Hematopoietic multipotent progenitor cell treated with erythropoietin and hydrocortisone succinate and interleukin-3 and kit ligand, for 6 days (in vitro differentiated cells): ENCODE measurements around the gene PRKG1.

Experiments
- DNase-seq: peaks from one replicate; pipeline ENCODE4 v3.0.0-alpha.2; 2015

PRKG1 gene

DNA sequence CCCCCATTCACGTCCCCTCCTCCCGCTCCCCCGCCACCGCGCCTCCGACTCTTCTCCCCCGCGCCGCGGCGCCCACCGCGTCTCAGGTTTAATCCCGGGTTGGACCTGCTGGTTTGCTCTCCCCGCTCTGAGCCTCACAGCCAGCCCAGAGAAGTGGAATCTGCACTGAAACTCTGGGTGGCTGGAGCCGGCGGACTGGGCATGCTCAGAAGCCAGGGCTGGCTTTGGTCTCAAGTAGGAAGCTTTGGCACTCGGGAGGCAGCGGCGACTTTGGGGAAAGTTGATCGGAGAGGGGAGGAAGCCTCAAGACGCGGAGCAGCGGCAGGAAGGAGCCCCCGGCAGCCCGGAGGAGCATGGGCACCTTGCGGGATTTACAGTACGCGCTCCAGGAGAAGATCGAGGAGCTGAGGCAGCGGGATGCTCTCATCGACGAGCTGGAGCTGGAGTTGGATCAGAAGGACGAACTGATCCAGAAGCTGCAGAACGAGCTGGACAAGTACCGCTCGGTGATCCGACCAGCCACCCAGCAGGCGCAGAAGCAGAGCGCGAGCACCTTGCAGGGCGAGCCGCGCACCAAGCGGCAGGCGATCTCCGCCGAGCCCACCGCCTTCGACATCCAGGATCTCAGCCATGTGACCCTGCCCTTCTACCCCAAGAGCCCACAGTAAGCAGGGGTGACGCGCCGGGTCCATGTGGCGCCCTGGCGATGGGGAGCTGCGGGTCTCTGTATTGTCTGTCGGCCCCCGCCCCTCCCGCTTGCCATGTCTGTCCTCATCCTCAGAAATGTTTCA, at the start of gene PRKG1:
PRKG1 (plus strand) TSS at position 250 of the 791 bp plus-strand sequence.
- DNase-seq = peak; percentile 31

DNA sequence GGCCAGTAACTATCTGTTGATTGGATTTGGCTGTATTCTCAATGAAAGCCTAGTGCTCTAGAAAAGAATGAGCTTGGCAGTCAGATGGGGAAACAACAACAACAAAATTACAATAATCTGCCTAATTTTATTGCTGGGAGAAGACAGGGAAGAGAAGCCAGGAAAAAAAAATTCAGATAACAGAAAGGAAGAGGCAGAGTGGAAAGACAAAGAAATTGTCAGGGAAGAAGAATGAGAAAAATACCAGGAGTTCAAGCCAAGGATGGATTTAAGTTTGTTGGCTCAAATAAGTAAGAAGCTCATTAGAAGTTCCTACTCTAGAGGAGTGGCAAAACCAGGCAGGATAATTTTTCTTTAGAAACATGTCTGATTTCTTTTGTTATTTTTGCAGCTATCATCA, 45.9 kb upstream of the PRKG1 start:
- DNase-seq = no peak

DNA sequence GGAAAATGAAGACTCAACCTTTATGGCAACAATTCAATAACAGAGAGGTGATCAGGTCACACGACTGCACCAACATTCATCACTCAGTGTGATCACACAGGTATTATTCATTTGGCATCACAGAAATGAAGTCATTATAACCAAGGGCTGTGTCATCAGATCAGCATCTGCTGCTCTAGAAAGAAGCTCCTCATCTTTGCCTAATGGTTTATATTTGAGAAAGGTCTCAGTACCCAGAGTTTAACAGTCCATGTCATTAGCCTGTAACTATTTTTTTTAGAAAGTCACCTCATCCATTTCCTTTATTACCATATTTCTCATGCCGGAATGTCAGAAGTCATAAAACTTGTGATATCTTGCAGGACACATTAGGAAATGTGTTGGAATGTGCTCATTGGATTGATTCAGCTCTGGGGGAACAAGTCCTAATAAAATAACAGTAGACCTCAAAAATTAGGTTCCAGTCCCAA, 45.1 kb upstream of the PRKG1 start:
- no peak for DNase-seq

DNA sequence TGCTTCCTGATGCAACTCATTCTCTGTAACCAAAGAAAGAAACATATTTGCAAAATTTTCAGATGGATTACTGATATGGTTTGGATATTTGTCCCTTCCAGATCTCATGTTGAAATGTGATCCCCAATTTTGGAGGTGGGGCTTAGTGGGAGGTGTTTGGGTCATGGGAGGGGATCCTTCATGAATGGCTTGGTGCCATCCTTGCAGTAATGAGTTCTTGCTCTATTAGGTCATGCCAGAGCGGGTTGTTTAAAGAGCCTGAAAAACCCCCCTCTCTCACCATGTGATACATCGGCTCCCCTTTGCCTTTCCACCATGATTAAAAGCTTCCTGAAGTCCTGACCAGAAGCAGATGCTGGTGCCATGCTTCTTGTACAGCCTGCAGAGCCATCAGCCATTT, 43.8 kb upstream of the PRKG1 start:
- no peak for DNase-seq

DNA sequence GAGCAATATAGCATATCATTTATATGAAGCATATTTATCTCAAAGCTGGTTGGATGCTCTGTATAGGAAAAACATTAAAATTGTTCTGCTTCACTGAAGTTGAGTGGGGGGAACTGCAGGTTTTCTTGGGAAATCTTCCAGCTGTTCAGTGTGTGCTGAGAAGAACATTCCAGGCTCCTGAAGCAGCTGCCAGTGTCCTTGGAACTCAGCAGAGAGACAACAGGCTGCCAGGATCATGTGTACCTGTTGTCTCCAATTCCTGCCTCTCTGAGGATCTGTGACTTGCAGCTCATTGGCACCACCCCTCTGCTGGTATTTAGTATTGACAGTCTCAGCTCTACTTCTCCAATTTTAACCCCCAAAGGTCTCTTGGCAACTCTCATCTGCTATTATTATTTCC, 42.3 kb upstream of the PRKG1 start:
- no peak for DNase-seq

DNA sequence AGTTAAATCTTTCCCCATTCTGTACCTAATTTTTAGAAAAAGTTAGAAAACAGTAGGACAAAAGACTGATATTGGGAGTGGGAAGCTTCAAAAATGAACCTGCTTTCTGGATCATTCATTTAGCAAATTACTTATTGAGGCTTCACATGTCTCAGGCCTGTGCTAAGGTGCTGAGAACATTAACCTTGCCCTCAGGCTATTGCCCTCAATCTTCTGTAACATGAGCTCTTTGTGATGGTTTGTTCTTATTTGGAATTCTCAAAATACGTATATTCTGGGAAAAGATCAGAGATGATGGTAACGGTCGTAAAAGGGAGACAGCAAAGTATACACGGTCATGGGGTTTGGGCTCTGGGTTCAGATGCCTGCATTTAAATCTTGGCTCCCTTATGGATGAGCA, 39.5 kb upstream of the PRKG1 start:
- no peak for DNase-seq

DNA sequence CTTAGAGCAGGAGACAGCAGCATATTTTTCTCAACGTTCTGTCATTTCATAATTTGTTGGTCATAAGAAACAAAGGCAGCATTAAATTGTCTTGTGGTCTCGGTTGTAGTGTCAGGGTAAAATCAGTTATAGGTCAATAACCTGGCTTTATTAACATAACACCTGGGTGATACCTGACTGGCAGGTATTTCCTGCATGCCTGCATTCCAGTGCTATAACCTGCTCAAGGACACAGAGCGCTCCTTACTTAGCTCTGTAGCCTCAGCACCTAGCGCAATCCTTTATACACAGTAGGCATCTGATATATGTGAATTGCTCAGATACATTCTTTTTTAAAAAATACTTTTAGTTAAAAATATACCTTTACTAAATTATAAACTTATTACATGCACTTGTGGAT, 38.9 kb upstream of the PRKG1 start:
- DNase-seq = no peak

DNA sequence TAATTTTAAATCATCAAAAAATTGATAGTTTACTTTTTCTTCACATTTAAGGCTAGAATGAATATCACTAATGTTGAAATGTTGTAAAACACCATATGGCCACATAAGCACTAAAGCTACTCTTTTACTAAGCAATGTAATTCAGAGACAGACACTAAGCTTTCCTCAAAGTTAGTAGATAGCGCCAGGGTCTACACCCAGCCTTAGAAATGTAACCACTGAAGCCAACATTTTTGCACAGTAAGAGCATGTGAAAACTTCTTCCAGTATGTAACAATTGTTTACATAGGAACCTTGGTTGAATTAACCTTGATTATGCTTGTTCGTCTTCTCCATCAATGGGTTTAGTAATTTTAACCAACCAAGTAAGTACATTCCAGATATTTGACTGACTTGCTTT, 28.4 kb upstream of the PRKG1 start:
- DNase-seq = no peak

DNA sequence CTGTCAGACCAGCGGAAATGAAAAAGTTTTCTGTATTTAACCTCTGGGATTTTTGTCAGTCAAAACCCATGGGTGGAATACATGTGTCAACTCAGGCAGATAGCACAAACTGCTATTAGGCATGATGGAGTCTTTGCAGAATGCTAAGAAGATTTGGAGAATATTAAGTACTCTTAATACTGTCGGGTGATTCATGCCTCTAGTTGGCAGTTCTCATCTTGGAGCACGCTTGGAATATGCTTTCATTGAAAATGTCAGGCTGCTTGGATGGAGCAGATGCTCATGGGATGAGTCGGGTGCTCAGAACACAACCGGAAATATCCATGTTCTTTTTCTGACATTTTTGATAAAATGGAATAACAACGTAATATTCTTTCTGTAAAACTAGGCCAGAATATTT, 27.6 kb upstream of the PRKG1 start:
- no peak for DNase-seq

DNA sequence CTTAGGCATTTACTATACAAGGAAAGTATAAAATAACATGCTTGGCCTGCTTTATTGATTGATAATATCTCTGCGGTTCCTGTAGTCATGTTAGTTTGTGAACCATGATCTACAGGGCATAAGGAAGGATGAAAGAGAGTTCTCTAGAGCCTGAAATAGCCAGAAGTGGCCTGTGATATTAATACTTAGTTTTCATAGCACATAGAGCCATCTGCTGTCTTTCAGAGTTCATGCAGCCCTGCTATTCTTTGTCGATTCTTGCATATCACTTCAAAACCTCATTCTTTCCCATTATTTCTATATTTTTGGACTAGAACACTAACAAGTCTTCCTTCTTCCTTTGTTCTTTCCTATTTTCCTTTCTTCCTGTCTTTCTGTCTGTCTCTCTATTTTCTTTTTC, 26.4 kb upstream of the PRKG1 start:
- DNase-seq = no peak

DNA sequence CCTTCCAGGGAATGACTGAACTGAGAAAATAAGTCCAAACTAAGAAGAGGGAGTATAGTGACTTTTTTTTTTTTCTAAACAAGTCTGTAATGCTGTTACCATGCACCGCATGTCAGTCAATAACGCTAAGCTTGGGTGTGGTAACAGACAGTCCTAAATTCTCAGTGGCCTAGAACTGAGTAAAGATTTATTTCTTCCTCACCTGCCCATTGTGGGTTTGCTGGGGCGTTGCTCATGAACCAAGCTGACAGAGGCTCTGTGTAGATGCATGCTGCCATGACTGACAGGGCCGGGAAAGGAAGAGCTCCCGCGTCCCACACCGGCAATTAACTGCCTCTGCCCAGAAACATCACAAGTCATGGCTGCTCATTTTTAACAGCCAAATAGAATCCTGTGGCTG, 25.5 kb upstream of the PRKG1 start:
- DNase-seq = no peak

DNA sequence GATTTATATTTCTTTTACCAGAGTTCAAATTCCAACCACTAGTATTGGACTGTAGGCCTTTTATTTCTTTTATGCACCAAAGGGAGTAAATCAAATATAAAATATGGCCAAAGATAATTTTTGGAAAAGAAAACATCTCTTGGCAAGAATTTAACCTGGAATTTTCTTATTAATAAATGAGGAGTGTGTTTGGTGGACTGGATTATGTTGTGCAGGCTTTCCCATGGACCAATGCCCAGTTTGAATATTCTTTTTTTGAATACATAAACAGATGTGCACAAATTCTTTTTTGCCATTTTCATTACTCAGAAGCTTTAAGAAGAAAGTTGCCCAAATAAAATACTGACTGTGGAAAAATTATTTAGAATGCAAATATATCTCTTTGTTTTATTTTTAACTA, 22.1 kb upstream of the PRKG1 start:
- no peak for DNase-seq

DNA sequence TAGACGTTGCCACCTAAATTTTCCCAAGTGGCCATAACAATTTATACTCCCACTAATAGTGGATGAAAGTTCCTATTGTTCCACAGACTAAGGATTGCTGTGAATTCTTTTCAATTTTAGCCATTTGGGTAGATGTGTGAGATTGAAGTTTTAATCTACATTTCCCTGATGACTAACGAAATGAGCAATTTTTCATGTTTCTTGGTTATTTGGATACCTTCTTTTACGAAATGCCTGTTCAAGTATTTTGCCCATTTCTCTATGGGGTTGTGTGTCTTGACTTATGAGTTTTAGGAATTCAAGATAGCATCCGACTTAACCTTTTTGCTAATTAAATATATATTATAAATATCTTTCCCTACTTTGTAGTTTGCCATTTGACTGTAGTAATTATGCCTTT, 16.4 kb upstream of the PRKG1 start:
- no peak for DNase-seq

DNA sequence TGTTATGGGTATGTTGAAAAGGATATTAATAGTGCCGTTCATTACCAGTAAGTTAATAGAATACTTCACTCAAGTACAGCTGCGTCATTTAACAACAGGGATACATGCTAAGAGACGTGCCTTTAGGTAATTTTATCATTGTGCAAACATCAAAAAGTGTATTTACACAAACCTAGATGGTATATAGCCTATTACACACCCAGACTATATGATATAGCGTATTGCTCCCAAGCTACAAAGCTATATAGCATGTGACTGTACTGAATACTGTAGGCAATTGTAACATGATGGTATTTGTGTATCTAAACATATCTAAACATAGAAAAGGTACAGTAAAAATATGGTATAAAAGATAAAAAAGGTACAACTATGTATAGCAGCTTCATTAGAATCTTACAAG, 11.1 kb upstream of the PRKG1 start:
- DNase-seq = no peak

DNA sequence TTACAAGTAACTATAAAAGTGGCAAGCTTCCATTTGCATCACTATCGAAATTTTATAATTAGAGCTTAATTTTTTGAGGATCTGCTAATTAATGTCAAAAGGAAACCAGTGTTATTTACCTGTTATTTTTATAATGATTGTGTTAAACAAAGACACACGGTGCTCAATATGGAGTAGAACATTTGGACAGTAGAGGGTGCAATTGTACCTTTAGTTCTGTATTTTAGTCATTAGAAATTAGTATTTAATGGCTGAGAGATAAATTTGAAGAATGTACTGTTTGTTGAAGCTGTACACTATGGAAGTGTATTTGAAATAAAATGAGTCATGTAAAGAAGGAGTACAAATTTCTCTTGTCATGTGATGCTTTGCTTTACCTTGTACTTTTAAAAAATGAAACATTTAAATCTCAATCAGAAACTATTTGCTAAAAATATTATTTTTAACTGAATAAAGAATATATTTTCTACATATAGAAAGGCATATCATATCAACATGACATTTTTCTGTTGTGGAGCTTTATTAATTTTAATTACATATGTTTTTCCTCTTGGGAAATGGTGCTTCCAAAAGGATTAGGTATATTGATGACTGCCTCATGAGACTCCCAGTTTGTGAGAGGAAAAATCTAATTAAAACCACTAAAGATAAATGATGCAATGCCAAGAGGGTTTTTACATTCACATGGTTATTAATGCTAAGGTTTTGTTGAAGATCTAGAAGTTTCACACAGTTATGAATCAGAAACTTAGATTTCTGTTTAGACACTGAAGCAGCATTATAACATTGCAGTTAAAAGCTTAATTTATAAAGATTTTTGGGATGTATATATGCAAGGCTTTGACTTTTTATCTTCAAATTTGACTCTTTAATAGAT, 10.4 kb upstream of the PRKG1 start:
- DNase-seq = peak; percentile 71

DNA sequence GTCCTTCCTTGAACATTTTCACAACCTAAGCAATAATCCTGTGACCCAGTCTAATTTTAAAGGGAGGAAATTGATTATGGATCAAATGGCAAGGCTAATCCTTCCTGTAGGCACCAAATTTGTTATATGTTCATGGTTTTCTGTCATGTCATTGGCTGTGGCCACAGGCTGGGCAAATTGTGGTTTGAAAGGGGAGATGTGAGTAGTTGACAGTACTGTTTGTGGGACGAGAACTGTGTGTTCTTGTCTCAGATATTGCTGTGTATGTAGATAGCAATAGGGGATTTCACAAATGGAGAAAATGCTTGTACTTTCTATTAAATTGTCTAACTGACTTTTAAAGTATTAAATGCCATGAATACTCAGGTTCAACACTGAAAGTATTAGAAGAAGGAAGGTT, 8.1 kb upstream of the PRKG1 start:
- peak; percentile 57 for DNase-seq

DNA sequence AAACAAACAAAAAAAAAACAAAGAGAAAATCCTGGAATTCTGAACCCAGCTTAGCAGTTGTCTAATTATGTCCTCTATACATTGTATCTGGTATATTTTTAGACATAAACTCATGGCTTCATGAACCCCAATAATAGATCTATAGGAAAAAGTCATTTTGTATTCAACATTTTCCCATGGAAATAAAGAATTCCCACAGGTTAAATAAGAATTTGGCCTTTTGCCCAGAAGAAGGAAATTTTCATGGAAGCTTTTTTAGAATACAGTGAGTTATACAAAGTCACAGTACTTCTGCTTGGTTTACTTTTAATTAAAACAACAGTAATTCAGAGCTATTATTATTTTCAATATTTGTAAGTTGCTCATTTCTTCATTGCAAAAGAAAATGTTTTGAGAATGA, 2.1 kb upstream of the PRKG1 start:
- DNase-seq = no peak

DNA sequence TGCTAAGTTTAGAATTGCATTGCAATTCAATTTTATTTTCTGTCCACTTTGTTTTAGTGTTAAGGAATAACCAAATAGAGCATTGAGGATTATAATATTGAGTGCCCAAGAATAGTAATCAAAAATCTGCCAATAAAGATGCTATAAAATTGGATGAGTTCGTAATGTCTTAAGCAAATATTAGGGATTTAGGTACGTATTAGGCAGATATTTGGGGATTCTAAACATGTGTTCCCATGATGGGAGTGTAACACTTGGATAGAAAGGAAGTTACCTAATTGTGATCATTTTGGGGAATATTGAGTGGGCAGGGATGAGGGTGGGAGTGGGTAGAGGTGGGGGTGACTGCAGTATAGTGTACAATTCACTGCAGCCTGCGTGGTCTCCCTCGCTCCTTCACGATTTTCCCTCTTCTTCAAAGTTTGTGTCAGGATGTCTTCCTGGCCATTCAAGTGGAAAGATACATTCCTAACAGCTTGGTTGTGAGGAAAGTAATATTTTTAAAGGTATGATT, 1.3 kb upstream of the PRKG1 start:
- DNase-seq = no peak

DNA sequence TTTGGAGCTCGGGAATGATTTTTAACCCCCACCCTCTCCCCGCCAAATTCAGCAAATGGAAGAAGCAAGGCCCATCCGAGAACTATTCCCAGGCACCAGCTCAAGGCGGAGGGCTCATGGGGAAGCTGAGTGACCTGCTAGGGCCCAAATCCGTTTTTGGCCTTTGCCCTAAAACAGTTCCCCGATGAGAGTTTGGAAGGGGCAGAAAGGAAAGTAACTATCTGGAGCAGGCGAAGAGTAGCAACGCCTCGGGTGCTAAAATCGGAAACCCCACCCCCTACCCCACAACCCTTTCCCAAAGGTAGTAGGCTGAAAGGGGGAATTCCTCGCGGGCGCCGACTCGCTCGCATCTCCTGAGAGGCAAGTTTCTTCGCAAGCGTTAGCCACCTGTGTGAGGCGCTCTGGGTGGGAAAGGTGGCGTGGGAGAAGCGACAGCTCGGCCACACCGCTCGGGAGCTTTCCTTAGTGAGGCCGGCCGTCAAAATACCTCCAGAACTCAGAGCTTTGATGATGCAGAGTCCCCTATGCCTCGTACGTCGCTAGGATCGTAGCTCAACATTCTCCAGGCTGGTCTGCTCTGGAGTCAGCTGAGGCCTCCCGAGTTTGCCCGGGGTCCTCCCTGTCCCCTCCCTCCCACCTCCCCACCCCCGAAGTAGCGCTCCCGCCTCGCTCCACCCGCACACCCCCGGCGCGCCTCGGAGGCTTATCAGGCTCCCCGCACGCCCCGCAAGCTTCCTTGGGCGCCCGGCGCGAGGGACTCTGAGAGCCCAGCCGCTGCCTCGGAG, 642 bp upstream of the PRKG1 start:
- DNase-seq = peak; percentile 25

DNA sequence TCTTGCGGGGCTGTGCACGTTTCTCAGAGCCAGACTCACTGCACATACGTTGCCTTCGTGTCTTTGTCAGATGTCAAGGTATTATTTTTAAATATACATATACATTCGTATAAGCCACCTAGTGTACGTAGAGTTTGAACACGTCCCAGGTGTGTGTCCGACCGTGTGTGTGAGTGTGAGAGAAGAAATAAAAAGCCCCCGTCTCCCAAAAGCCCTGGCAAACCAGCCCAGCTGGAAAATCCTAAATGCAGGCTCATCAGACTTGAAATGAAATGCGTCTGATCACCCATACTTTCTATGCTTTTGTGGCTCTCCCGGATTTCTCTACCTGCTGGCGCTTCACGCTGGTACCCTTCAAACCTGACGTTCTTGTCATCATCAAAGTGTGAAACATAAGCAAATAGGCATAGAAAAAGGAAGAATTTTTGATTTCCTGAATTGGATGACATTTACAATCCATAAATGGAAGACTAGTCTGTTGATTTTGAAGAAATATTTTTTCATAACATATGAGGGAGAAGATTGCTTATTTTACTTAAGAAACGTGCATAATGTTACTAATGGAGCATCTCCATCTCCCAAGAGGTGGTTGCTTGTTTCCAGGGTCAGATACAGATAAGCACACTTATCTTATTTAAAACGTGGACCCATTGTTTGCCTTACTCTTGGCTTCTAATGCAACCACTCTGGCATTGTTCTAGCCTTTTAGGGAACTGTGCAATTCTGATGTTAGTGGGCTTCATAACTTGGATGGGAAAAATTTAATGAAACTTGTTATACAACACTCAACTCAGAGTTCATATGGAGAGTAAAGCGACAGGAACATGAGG, 971 bp downstream of the PRKG1 start:
- no peak for DNase-seq

DNA sequence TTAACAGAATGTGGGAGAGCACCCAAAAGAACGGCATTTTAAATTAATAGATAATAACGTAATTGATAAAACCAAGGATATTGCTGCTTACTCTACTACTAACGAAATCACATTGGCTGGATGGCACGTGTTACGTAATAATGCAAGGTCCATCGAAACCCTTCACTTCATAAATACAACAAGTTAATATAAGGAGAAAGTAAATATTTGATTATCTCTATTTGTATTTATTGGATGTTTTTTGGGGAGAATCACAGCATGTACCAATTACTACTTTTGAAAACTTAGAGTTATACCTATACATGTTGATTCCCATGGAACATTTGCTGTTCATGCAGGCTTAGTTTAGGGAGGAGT, 1.6 kb downstream of the PRKG1 start:
- DNase-seq = no peak

DNA sequence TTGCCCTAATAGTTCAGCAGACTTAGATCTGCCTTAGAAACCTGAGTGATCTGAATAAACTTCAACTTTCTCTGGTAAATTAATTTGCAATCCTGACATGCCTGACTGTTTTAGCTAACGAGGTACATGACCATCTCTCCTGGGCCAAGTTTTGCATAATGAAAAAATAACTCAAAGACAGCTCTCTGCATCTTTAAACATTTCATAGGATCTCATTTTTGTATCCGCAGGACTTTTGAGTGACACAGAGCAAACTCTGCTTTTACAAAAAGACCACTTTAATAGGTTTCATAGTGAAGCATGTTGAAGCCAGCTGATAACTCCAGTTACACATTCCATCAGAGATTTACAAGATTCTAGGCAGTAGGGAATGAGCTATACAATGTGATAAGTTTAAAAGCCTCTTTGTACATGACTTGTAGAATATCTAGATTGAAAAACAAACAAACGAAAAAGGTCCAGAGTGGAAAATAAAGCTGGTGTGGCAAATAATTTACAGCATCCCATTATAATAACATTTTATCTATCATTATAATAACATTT, 2.1 kb downstream of the PRKG1 start:
- DNase-seq = no peak
